Psoas muscle (tissue), 8 donors: ENCODE measurements around the gene SIGLEC6. TPM values are rescaled to one million over a fixed set of nuclear protein-coding genes. Genes with fewer than 3 reads are reported as not detected.
A peak's percentile ranks its signal among the peaks of the same experiment; 100 is the strongest.
"Not testable (repeated sequence)": the region's sequence is repeated elsewhere in the genome, so short reads cannot be mapped to it uniquely, and the experiment has no call there.

Source experiments
- ATAC-seq, 4 donors: fragments of 200-7000 bp; cut with Tn5 transposase; one replicate each; pipeline ENCODE4 v1.9.1; 2020; ENCODE audit warnings: moderate library complexity in 3 of 4, mild to moderate bottlenecking in 2 of 4
- DNase-seq, 2 donors: peaks; one replicate each; pipeline ENCODE4 v3.0.0-alpha.2; 2020
- H3K27ac ChIP-seq: fragments of 200-600 bp; one replicate; pipeline ENCODE4 v1.8.0; 2022
- H3K27me3 ChIP-seq, 3 donors: fragments of 200-600 bp in 1 of 3; one replicate each; pipeline versions ENCODE4 v1.6.1 to v1.8.0; 2013 to 2022; ENCODE audit warnings: low read length in 2 of 3, mild to moderate bottlenecking in 2 of 3, moderate library complexity in 1 of 3; ENCODE audit not compliant: insufficient read depth in 3 of 3
- H3K36me3 ChIP-seq, 2 donors: fragments of 200-600 bp in 1 of 2; one replicate each; pipeline versions ENCODE4 v1.6.1 to v1.8.0; 2013 to 2022; ENCODE audit warnings: low read depth in 1 of 2, mild to moderate bottlenecking in 1 of 2, moderate library complexity in 1 of 2; ENCODE audit not compliant: insufficient read depth in 1 of 2
- H3K4me1 ChIP-seq: fragments of 200-600 bp; one replicate; pipeline ENCODE4 v1.8.0; 2022
- H3K4me3 ChIP-seq: fragments of 200-600 bp; one replicate; pipeline ENCODE4 v1.8.0; 2022; ENCODE audit warnings: mild to moderate bottlenecking
- H3K9me3 ChIP-seq: fragments of 200-600 bp; one replicate; pipeline ENCODE4 v1.8.0; 2022
- WGBS, 3 donors: extraction: QIAGEN DNeasy Blood & Tissue Kit; methylation state at CpG; one replicate each; pipeline versions ENCODE4 v1.1.6 to v1.1.7; 2013; 5-methylcytosine and 5-hydroxymethylcytosine counted together
- intact Hi-C, 2 donors: fragments of 100-400 bp; cut with DNase I; formaldehyde crosslinking; loops; one replicate each; pipeline versions ENCODE4 v1.11.0 to v1.14.2; 2022
- polyA plus RNA-seq, 3 donors: library from polyadenylated mRNA; stranded (reverse); fragments of 200-250 nt; gene quantifications; one replicate each; pipeline ENCODE4 v1.2.3, GENCODE V29; 2013
- total RNA-seq, 4 donors: library from RNA; stranded (reverse); fragmentation: NEBNext Ultra II Directional in 2 of 4; extraction: Animal tissue kit (Norgen Biotek cat#: 25700) in 2 of 4; gene quantifications; one replicate each; pipeline versions ENCODE4 v1.2.1 to v1.2.4, GENCODE V29; 2021 to 2023
- TF ChIP-seq, protein P1 (sequence below): fragments of 200-600 bp; IDR thresholded peaks from one replicate; pipeline ENCODE4 v1.8.0; 2022; ENCODE audit warnings: antibody characterized with exemption
- donor health status: healthy with polysubstance abuse.
- donor health status: DM: no; HTN: no; CAD: no; lungs with moderate emphysema.
- donor health status: Bipolar disorder and iron deficiency.
- donor health status: healthy.
- donor health status: DM: yes; HTN: yes; CAD: no.
- donor health status: DM: no; HTN: no; CAD: no.
- donor health status: DM: no; HTN: no; CAD: no.
- donor health status: DM: yes; HTN: yes; CAD: no.

The SIGLEC6 gene
- total and polyA plus RNA-seq, 7 donors: 0.03 to 0.40 (median 0.22) TPM; not detected in 2

- intact Hi-C loops: no loop called here
- H3K4me1 ChIP-seq: no peaks in the 10 kb centered on the region
- peaks cover 0 to 3% (median 2%) of the 10 kb centered on the region in 3 donors for H3K27me3 ChIP-seq
- 23 to 31% (median 25%) methylated on average over 3 of the region's 3 CpGs for WGBS, 3 donors
- ATAC-seq (no peak), DNase-seq (no peak)
- no peaks in the 10 kb centered on the region for H3K36me3 ChIP-seq
- H3K9me3 ChIP-seq: no peaks in the 10 kb centered on the region
- TF ChIP-seq, protein P1, sequence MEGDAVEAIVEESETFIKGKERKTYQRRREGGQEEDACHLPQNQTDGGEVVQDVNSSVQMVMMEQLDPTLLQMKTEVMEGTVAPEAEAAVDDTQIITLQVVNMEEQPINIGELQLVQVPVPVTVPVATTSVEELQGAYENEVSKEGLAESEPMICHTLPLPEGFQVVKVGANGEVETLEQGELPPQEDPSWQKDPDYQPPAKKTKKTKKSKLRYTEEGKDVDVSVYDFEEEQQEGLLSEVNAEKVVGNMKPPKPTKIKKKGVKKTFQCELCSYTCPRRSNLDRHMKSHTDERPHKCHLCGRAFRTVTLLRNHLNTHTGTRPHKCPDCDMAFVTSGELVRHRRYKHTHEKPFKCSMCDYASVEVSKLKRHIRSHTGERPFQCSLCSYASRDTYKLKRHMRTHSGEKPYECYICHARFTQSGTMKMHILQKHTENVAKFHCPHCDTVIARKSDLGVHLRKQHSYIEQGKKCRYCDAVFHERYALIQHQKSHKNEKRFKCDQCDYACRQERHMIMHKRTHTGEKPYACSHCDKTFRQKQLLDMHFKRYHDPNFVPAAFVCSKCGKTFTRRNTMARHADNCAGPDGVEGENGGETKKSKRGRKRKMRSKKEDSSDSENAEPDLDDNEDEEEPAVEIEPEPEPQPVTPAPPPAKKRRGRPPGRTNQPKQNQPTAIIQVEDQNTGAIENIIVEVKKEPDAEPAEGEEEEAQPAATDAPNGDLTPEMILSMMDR: no peak
- no peak overlapping the region for H3K27ac ChIP-seq
- no peak overlapping the region for H3K4me3 ChIP-seq
Measured at GRCh38 chr19:51505904-51506303, 25.6 kb downstream of the SIGLEC6 start.

GRCh38 chr19:51503896-51504295, 27.6 kb downstream of the SIGLEC6 start:
- Histone ChIP-seq H3K27ac (no peak overlapping the region), H3K4me1 (no peaks in the 10 kb centered on the region), H3K9me3 (no peaks in the 10 kb centered on the region), H3K27me3 (peaks cover 0 to 2% (median 0%) of the 10 kb centered on the region in 3 donors), H3K4me3 (no peak overlapping the region), H3K36me3 (no peaks in the 10 kb centered on the region)
- DNase-seq: no peak
- TF ChIP-seq, protein P1: no peak
- WGBS, 3 donors: 40 to 48% (median 47%) methylated on average over 3 of the region's 3 CpGs
- no peak for ATAC-seq
- intact Hi-C loops: no loop called here

GRCh38 chr19:51503286-51503817, 28.1 kb downstream of the SIGLEC6 start:
- TF ChIP-seq, protein P1: no peak
- intact Hi-C loops: no loop called here
- H3K27ac ChIP-seq: no peak overlapping the region
- peaks cover 0 to 2% (median 0%) of the 10 kb centered on the region in 3 donors for H3K27me3 ChIP-seq
- H3K36me3 ChIP-seq: no peaks in the 10 kb centered on the region
- H3K4me3 ChIP-seq: no peak overlapping the region
- DNase-seq (no peak), ATAC-seq (no peak)
- no peaks in the 10 kb centered on the region for H3K9me3 ChIP-seq
- H3K4me1 ChIP-seq: no peaks in the 10 kb centered on the region
- WGBS, 3 donors: 71 to 77% (median 76%) methylated on average over 5 of the region's 5 CpGs

DNA sequence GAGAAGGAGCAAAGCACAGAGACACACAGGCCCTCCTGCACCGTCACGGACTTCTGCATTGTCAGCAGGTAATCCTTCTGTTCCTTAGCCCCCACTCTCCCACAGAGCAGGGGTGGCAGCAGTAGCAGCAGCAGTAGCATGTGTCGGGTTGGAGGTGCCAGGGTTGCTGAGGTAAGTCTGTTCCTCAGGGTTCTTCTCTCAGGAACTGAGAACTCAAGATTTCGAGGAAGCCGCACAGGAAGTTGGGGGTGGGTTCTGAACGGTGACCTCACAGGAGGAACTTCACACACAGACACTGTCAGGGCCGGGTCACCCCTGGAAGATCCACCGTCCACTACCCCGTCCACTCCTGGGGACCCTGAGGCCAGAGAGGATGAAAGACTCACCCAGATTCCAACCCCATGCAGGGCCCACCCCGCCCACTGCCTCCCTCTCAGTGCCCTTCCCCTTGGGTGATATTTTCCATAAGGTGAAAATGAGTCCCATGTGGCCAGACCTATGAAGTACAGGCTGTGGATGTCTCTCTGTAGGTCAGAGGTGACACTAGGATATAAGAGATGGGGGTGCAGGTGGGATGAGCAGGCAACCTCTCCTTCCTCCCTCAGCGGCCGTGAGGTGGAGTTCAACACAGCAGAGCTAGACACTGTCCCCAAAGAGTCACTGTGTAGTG, 29.7 kb downstream of the SIGLEC6 start, which contains the start of gene SIGLEC12:
TSS of gene SIGLEC12 (minus strand) at position 207 of the 670 bp plus-strand sequence. CDS start at position 140, 67 bp downstream.
- Histone ChIP-seq H3K4me3 (no peak within 1 kb of the TSS), H3K27ac (no peak within 1 kb of the TSS), H3K27me3 (peaks cover 0 to 2% (median 0%) of the 10 kb centered on the region in 3 donors), H3K4me1 (no peaks in the 10 kb centered on the region), H3K9me3 (no peaks in the 10 kb centered on the region), H3K36me3 (no peaks in the 10 kb centered on the region)
- TF ChIP-seq, protein P1: no peak
- ATAC-seq (no peak), DNase-seq (peak in 1 of 2 donors; percentile 21)
- intact Hi-C loops: no loop called here
- WGBS, 3 donors: 61 to 67% (median 66%) methylated on average over 12 of the region's 12 CpGs

DNA sequence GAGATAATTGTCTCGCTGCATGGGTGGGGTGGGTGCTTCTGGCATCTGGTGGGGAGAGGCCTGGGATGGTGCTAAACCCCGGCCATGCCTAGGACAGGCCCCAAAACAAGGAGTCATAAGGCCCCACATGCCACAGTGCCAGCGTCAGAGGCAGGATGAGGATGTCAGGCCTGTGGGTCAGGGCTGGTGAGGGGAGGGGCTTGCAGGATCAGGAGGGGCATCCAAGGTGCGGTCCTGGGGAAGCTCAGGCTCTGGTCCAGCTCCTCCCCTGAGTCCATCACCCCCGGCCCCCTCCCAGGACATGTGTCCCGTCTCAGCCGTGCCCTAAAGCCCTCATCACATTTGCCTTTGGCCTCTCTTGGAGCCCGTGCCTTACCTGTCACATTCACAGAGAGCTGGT, 30.5 kb downstream of the SIGLEC6 start:
- H3K9me3 ChIP-seq, H3K36me3 ChIP-seq, H3K27ac ChIP-seq, H3K4me1 ChIP-seq, H3K27me3 ChIP-seq, H3K4me3 ChIP-seq, intact Hi-C loops, DNase-seq, ATAC-seq: not testable (repeated sequence)
- WGBS, 3 donors: 44 to 58% (median 46%) methylated on average over 4 to 8 of the region's 8 CpGs
